ENCODE data around the gene TXLNG. TPM values are rescaled to one million over a fixed set of nuclear protein-coding genes. Genes with fewer than 3 reads are reported as not detected.
"Not testable (repeated sequence)": the region's sequence is repeated elsewhere in the genome, so short reads cannot be mapped to it uniquely, and the experiment has no call there.

TXLNG gene
- total RNA-seq, 1 donor from 2014 or later, result 25.4 TPM

- Mint-ChIP-seq H3K9me3 (no peaks in the 10 kb centered on the region), H3K4me1 (no peaks in the 10 kb centered on the region), H3K27ac (no peak overlapping the region), H3K27me3 (ENCODE audit: low read depth) (no peaks in the 10 kb centered on the region), H3K4me3 (no peak overlapping the region), H3K36me3 (peaks cover 42% of the 10 kb centered on the region)
- no peak for DNase-seq (ENCODE audit: low spot score in 2 of 2, unreplicated experiment in 2 of 2)
- TF ChIP-seq, protein P1, sequence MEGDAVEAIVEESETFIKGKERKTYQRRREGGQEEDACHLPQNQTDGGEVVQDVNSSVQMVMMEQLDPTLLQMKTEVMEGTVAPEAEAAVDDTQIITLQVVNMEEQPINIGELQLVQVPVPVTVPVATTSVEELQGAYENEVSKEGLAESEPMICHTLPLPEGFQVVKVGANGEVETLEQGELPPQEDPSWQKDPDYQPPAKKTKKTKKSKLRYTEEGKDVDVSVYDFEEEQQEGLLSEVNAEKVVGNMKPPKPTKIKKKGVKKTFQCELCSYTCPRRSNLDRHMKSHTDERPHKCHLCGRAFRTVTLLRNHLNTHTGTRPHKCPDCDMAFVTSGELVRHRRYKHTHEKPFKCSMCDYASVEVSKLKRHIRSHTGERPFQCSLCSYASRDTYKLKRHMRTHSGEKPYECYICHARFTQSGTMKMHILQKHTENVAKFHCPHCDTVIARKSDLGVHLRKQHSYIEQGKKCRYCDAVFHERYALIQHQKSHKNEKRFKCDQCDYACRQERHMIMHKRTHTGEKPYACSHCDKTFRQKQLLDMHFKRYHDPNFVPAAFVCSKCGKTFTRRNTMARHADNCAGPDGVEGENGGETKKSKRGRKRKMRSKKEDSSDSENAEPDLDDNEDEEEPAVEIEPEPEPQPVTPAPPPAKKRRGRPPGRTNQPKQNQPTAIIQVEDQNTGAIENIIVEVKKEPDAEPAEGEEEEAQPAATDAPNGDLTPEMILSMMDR (IDR thresholded peaks at IDR 0.05; ENCODE audit: unreplicated experiment), result no peak
Observed at GRCh38 chrX:16745659-16746058, 40.6 kb upstream of the TXLNG start.

DNA sequence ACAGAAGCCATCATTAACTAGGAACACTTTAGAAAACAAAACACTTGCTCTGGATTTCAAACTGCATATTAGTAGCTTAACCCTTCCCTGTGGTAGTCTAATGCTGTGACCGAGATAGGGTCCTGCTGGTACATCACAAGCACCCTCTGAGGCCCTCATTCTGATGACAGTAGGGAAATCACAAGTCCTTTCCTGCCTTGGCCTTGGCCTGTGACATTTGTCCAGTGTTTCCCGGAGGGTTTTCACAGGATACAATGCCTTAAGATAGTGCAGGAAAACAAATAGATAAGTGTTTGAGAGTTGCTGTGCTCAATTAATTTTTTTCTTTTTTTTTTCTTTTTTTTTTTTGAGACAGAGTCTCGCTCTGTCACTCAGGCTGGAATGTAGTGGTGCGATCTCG, 37.8 kb upstream of the TXLNG start:
- peaks cover 40% of the 10 kb centered on the region for H3K36me3 Mint-ChIP-seq
- H3K4me3 Mint-ChIP-seq, result no peak overlapping the region
- no peaks in the 10 kb centered on the region for H3K4me1 Mint-ChIP-seq
- no peaks in the 10 kb centered on the region for H3K9me3 Mint-ChIP-seq
- no peak for DNase-seq (ENCODE audit: low spot score in 2 of 2, unreplicated experiment in 2 of 2)
- TF ChIP-seq, protein P1 (IDR thresholded peaks at IDR 0.05; ENCODE audit: unreplicated experiment), result no peak
- no peak overlapping the region for H3K27ac Mint-ChIP-seq
- no peaks in the 10 kb centered on the region for H3K27me3 Mint-ChIP-seq (ENCODE audit: low read depth)

DNA sequence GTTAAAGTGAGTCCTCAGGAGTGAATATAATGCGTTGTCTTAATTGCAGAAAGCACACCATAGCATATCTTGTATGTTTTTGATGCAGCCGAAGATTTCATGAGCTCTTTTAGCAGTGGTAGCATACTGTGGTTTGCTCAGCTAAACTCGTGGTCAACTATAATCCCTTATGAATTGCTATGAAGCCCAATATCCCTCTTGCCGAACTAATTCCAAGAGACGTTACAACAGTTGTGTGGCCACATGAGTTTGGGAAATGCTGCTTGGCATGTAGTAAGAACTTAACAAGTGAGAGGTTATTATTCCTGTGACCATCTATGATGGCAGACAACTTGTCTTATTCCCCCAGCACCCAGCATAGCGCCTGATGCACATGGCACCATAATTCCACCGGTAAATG, 36.1 kb upstream of the TXLNG start:
- Mint-ChIP-seq H3K36me3 (peaks cover 36% of the 10 kb centered on the region), H3K27me3 (ENCODE audit: low read depth) (no peaks in the 10 kb centered on the region), H3K4me1 (peaks cover 4% of the 10 kb centered on the region), H3K4me3 (no peak overlapping the region), H3K27ac (no peak overlapping the region), H3K9me3 (no peaks in the 10 kb centered on the region)
- DNase-seq (ENCODE audit: low spot score in 2 of 2, unreplicated experiment in 2 of 2), result no peak
- TF ChIP-seq, protein P1 (IDR thresholded peaks at IDR 0.05; ENCODE audit: unreplicated experiment), result no peak

- Mint-ChIP-seq H3K9me3 (no peaks in the 10 kb centered on the region), H3K4me3 (no peak overlapping the region), H3K36me3 (peaks cover 42% of the 10 kb centered on the region), H3K27me3 (ENCODE audit: low read depth) (no peaks in the 10 kb centered on the region), H3K4me1 (peaks cover 7% of the 10 kb centered on the region), H3K27ac (no peak overlapping the region)
- TF ChIP-seq, protein P1 (IDR thresholded peaks at IDR 0.05; ENCODE audit: unreplicated experiment), result no peak
- DNase-seq (ENCODE audit: low spot score in 2 of 2, unreplicated experiment in 2 of 2), result no peak
Observed at GRCh38 chrX:16754019-16754418, 32.2 kb upstream of the TXLNG start.

DNA sequence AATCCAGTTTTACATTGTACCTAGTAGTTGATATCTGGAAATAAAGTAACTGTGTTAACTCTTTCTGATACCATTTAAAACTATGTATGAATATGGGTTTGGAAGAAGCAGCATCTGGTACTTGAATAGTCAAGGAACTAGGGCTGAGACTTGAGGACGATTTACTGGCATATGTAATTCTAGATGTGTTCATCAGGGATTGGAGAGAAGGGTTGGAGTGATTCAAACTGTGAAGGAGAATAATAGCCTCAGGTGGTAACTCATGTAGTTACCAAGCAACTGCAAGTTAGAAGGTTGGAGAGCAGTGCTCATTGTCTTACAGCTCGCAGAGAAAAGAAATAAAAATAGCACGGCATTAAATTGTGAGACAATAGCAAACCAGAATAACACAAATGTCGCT, 29.5 kb upstream of the TXLNG start:
- no peaks in the 10 kb centered on the region for H3K27me3 Mint-ChIP-seq (ENCODE audit: low read depth)

DNA sequence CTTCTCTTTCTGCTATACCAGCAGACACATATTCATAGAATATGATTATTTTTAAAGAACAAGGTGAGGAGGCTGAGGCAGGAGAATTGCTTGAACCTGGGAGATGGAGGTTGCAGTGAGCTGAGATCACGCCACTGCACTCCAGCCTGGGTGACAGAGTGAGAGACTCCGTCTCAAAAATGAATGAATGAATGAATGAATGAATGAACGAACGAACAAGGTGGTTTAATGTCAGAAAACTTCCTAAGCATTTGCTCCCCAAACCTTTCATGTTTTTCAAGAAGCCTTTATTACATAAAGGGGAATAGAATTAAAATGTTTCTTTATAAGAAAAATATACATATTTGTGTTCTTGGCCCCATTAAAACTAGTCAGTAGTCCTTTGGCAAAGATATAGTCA, 24.8 kb upstream of the TXLNG start:
- DNase-seq (ENCODE audit: low spot score in 2 of 2, unreplicated experiment in 2 of 2); H3K9me3 Mint-ChIP-seq; H3K27me3 Mint-ChIP-seq (ENCODE audit: low read depth); H3K4me1 Mint-ChIP-seq; H3K27ac Mint-ChIP-seq; H3K4me3 Mint-ChIP-seq: not testable (repeated sequence)
- H3K36me3 Mint-ChIP-seq, result peaks cover 22% of the 10 kb centered on the region

More for the DNA sequence above, 29.5 kb upstream of the TXLNG start:
- H3K4me3 Mint-ChIP-seq, result no peak overlapping the region
- H3K9me3 Mint-ChIP-seq, result no peaks in the 10 kb centered on the region
- H3K36me3 Mint-ChIP-seq, result peaks cover 43% of the 10 kb centered on the region
- no peak overlapping the region for H3K27ac Mint-ChIP-seq
- no peak for DNase-seq (ENCODE audit: low spot score in 2 of 2, unreplicated experiment in 2 of 2)
- TF ChIP-seq, protein P1 (IDR thresholded peaks at IDR 0.05; ENCODE audit: unreplicated experiment), result no peak
- peaks cover 7% of the 10 kb centered on the region for H3K4me1 Mint-ChIP-seq
